HG02943 (cell line): Measurements from ENCODE around the gene SYCN.

Source experiments
- ATAC-seq: cut with Tn5 transposase; IDR thresholded peaks from one replicate; pipeline ENCODE4 v1.9.1; 2021; ENCODE audit warnings: mild to moderate bottlenecking, low read depth, moderate library complexity; ENCODE audit not compliant: unreplicated experiment

SYCN gene

GRCh38 chr19:39157275-39157996 lies 46.6 kb downstream of the SYCN start:
- ATAC-seq: no peak

GRCh38 chr19:39156326-39157230 lies 47.5 kb downstream of the SYCN start:
- no peak for ATAC-seq

DNA sequence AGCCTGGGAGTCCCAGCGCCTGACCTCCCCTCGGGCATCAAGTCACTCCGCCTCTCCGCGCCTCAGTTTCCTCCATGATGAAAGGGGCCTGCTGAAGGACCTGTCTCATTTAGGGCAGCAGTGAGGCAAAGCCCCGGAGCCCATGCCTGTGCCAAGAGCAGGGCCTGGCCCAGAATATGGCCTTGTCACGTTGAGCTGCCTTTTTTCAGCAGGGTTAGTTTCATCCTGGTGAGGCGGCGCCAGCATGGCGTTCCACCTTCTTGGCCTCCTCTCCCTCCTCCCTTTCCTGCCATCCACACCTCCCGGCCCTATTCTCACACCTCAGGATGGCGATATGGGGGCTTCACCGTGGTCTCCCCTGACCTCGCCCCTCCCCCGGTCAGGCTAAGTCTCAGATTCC lies 48.3 kb downstream of the SYCN start:
- ATAC-seq: no peak

- no peak for ATAC-seq
Measured at GRCh38 chr19:39155114-39155700, 48.9 kb downstream of the SYCN start.

GRCh38 chr19:39154629-39155100 lies 49.4 kb downstream of the SYCN start:
- no peak for ATAC-seq

GRCh38 chr19:39154100-39154628 lies 49.9 kb downstream of the SYCN start:
- no peak for ATAC-seq
